Fibroblast of lung (primary cell): Measurements from ENCODE around the gene HMX3.

Experiments
- CTCF ChIP-seq, 2 donors: IDR thresholded peaks in 1 of 2; conservative IDR thresholded peaks in 1 of 2; 1 replicate in 1 of 2; 2 replicates in 1 of 2; pipeline ENCODE4 v1.5.1; 2011 to 2012; ENCODE audit warnings: low read length in 2 of 2, control low read depth in 1 of 2, inconsistent platforms in 1 of 2, low read depth in 1 of 2, mild to moderate bottlenecking in 1 of 2
- EZH2 ChIP-seq: IDR thresholded peaks from 2 replicates; pipeline ENCODE4 v1.5.1; 2012; ENCODE audit warnings: low read length, control low read depth, mild to moderate bottlenecking; ENCODE audit errors: missing control alignments

GRCh38 chr10:123156078-123156477 lies 20.3 kb downstream of the HMX3 start:
- TF ChIP-seq CTCF (conservative IDR thresholded peaks at IDR 0.05 in 1 of 2, IDR thresholded peaks at IDR 0.05 in 1 of 2; ENCODE audit: low read depth in 1 of 2, low read length in 2 of 2) (no peak), EZH2 (no peak)
